ENCODE results near the gene C4orf54. TPM values are rescaled to one million over a fixed set of nuclear protein-coding genes. Genes with fewer than 3 reads are reported as not detected.

The C4orf54 gene
- total and polyA plus RNA-seq, 2 experiments from 2014 or later: not detected

- no peak overlapping the region for H2AFZ ChIP-seq
- H3K9me3 ChIP-seq (ENCODE audit: low read depth): no peaks in the 10 kb centered on the region
- TF ChIP-seq EZH2 (IDR thresholded peaks at IDR 0.05; ENCODE audit: insufficient read depth, poor library complexity, severe bottlenecking) (no peak), EZH2phosphoT487 (IDR thresholded peaks at IDR 0.05; ENCODE audit: insufficient read depth, low read depth) (no peak)
- H3K27ac ChIP-seq: no peak overlapping the region
- no peaks in the 10 kb centered on the region for H3K79me2 ChIP-seq (ENCODE audit: insufficient read depth)
- H3K27me3 ChIP-seq (replicated peaks; ENCODE audit: insufficient read depth): no peaks in the 10 kb centered on the region
- WGBS, 2 experiments (ENCODE audit: low coverage in 1 of 2, low lambda C conversion rate in 2 of 2, missing lambda C conversion rate in 2 of 2): 20 to 24% methylated on average over 1 of the region's 1 CpG
- no peaks in the 10 kb centered on the region for H4K20me1 ChIP-seq (ENCODE audit: insufficient read depth)
- H3K9me2 ChIP-seq (ENCODE audit: insufficient read depth): no peaks in the 10 kb centered on the region
- H3K4me2 ChIP-seq (ENCODE audit: unreplicated experiment): no peak overlapping the region
- no peaks in the 10 kb centered on the region for H3K36me3 ChIP-seq (ENCODE audit: low read depth)
- no peak for DNase-seq
- H3K9ac ChIP-seq: no peak overlapping the region
- no peaks in the 10 kb centered on the region for H3K4me1 ChIP-seq (ENCODE audit: insufficient read depth)
- no peak overlapping the region for H3K4me3 ChIP-seq
- H3F3A ChIP-seq (ENCODE audit: insufficient read depth): no peaks in the 10 kb centered on the region
- in situ Hi-C loops (cut with MboI): no loop called here
Observed at GRCh38 chr4:99668472-99668871, 10.8 kb upstream of the C4orf54 start.

- WGBS, 2 experiments (ENCODE audit: low coverage in 1 of 2, low lambda C conversion rate in 2 of 2, missing lambda C conversion rate in 2 of 2): 22 to 44% methylated on average over 1 of the region's 1 CpG
- Histone ChIP-seq H3K36me3 (ENCODE audit: low read depth) (no peaks in the 10 kb centered on the region), H4K20me1 (ENCODE audit: insufficient read depth) (no peaks in the 10 kb centered on the region), H3F3A (ENCODE audit: insufficient read depth) (no peaks in the 10 kb centered on the region), H3K4me2 (ENCODE audit: unreplicated experiment) (no peak overlapping the region), H3K9me3 (ENCODE audit: low read depth) (no peaks in the 10 kb centered on the region), H3K4me1 (ENCODE audit: insufficient read depth) (no peaks in the 10 kb centered on the region), H3K79me2 (ENCODE audit: insufficient read depth) (no peaks in the 10 kb centered on the region), H3K27ac (no peak overlapping the region), H2AFZ (no peak overlapping the region), H3K9me2 (ENCODE audit: insufficient read depth) (no peaks in the 10 kb centered on the region), H3K9ac (no peak overlapping the region), H3K4me3 (no peak overlapping the region), H3K27me3 (replicated peaks; ENCODE audit: insufficient read depth) (no peaks in the 10 kb centered on the region)
- no peak for DNase-seq
- in situ Hi-C loops (cut with MboI): no loop called here
- no peak for TF ChIP-seq EZH2 (IDR thresholded peaks at IDR 0.05; ENCODE audit: insufficient read depth, poor library complexity, severe bottlenecking)
- no peak for TF ChIP-seq EZH2phosphoT487 (IDR thresholded peaks at IDR 0.05; ENCODE audit: insufficient read depth, low read depth)
Observed at GRCh38 chr4:99665983-99666382, 8.4 kb upstream of the C4orf54 start.

DNA sequence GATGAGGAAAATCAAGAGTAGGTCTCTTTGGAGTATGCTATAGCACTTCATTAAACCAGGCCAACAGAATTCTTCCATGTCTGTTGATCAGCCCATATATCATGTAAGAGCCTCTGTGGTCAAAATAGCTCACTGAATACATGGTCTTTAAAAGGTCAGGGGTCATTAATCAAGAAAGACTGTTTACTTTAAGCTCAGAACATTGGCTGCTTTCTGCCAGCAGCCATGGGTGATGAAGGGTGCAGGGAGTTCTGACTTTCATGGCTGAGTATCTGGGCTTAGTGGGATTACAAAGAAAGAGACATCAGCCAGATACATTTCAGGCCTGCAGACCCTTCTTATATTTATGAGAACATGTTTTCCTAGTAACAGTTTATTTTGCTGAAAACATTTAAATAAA, 7.1 kb upstream of the C4orf54 start:
- no peak for TF ChIP-seq EZH2 (IDR thresholded peaks at IDR 0.05; ENCODE audit: insufficient read depth, poor library complexity, severe bottlenecking)
- TF ChIP-seq EZH2phosphoT487 (IDR thresholded peaks at IDR 0.05; ENCODE audit: insufficient read depth, low read depth): no peak
- DNase-seq: no peak
- no peaks in the 10 kb centered on the region for H3K27me3 ChIP-seq (replicated peaks; ENCODE audit: insufficient read depth)
- no peak overlapping the region for H2AFZ ChIP-seq
- no peaks in the 10 kb centered on the region for H3K9me3 ChIP-seq (ENCODE audit: low read depth)
- H3K4me2 ChIP-seq (ENCODE audit: unreplicated experiment): no peak overlapping the region
- no peaks in the 10 kb centered on the region for H3K4me1 ChIP-seq (ENCODE audit: insufficient read depth)
- no peaks in the 10 kb centered on the region for H4K20me1 ChIP-seq (ENCODE audit: insufficient read depth)
- no peaks in the 10 kb centered on the region for H3K36me3 ChIP-seq (ENCODE audit: low read depth)
- no peak overlapping the region for H3K9ac ChIP-seq
- no peaks in the 10 kb centered on the region for H3F3A ChIP-seq (ENCODE audit: insufficient read depth)
- no peaks in the 10 kb centered on the region for H3K79me2 ChIP-seq (ENCODE audit: insufficient read depth)
- in situ Hi-C loops (cut with MboI): no loop called here
- no peak overlapping the region for H3K4me3 ChIP-seq
- no peak overlapping the region for H3K27ac ChIP-seq
- no peaks in the 10 kb centered on the region for H3K9me2 ChIP-seq (ENCODE audit: insufficient read depth)

DNA sequence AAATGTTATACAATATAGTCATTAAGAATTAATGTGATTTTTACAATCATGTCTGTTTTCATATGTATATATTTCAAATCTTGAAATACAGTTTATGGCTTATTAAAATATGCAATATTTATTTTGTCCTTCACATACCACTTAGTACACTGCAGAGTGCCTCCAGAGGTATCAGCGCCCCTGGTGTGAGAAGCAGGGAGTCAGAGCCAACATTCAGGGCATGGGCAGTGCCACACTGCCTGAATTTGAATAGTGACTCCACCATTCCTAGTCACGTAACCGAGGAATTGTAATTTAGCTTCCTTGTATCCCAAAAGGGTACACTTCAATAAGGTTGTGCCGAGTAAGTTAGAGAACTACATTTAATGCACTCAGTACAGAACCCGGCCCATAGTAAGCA, 4.3 kb upstream of the C4orf54 start:
- no peaks in the 10 kb centered on the region for H3K9me3 ChIP-seq (ENCODE audit: low read depth)
- no peak overlapping the region for H3K4me3 ChIP-seq
- WGBS, 2 experiments (ENCODE audit: low coverage in 1 of 2, low lambda C conversion rate in 2 of 2, missing lambda C conversion rate in 2 of 2): 54% methylated on average over 5 of the region's 5 CpGs
- H4K20me1 ChIP-seq (ENCODE audit: insufficient read depth): no peaks in the 10 kb centered on the region
- TF ChIP-seq EZH2 (IDR thresholded peaks at IDR 0.05; ENCODE audit: insufficient read depth, poor library complexity, severe bottlenecking) (no peak), EZH2phosphoT487 (IDR thresholded peaks at IDR 0.05; ENCODE audit: insufficient read depth, low read depth) (no peak)
- H3K9me2 ChIP-seq (ENCODE audit: insufficient read depth): no peaks in the 10 kb centered on the region
- in situ Hi-C loops (cut with MboI): no loop called here
- no peaks in the 10 kb centered on the region for H3K36me3 ChIP-seq (ENCODE audit: low read depth)
- no peak overlapping the region for H2AFZ ChIP-seq
- H3K27me3 ChIP-seq (replicated peaks; ENCODE audit: insufficient read depth): no peaks in the 10 kb centered on the region
- H3F3A ChIP-seq (ENCODE audit: insufficient read depth): no peaks in the 10 kb centered on the region
- H3K4me1 ChIP-seq (ENCODE audit: insufficient read depth): no peaks in the 10 kb centered on the region
- H3K27ac ChIP-seq: no peak overlapping the region
- DNase-seq: no peak
- no peak overlapping the region for H3K9ac ChIP-seq
- H3K4me2 ChIP-seq (ENCODE audit: unreplicated experiment): no peak overlapping the region
- H3K79me2 ChIP-seq (ENCODE audit: insufficient read depth): no peaks in the 10 kb centered on the region

- Histone ChIP-seq H3K4me1 (ENCODE audit: insufficient read depth) (no peaks in the 10 kb centered on the region), H3K4me3 (no peak overlapping the region), H3K27ac (no peak overlapping the region), H3F3A (ENCODE audit: insufficient read depth) (no peaks in the 10 kb centered on the region), H3K36me3 (ENCODE audit: low read depth) (no peaks in the 10 kb centered on the region), H3K4me2 (ENCODE audit: unreplicated experiment) (no peak overlapping the region), H3K79me2 (ENCODE audit: insufficient read depth) (no peaks in the 10 kb centered on the region), H4K20me1 (ENCODE audit: insufficient read depth) (no peaks in the 10 kb centered on the region), H2AFZ (no peak overlapping the region), H3K9ac (no peak overlapping the region), H3K9me3 (ENCODE audit: low read depth) (no peaks in the 10 kb centered on the region), H3K27me3 (replicated peaks; ENCODE audit: insufficient read depth) (no peaks in the 10 kb centered on the region), H3K9me2 (ENCODE audit: insufficient read depth) (no peaks in the 10 kb centered on the region)
- DNase-seq: no peak
- TF ChIP-seq EZH2 (IDR thresholded peaks at IDR 0.05; ENCODE audit: insufficient read depth, poor library complexity, severe bottlenecking) (no peak), EZH2phosphoT487 (IDR thresholded peaks at IDR 0.05; ENCODE audit: insufficient read depth, low read depth) (no peak)
- WGBS, 2 experiments (ENCODE audit: low coverage in 1 of 2, low lambda C conversion rate in 2 of 2, missing lambda C conversion rate in 2 of 2): 49 to 51% methylated on average over 4 of the region's 4 CpGs
- in situ Hi-C loops (cut with MboI): no loop called here
Observed at GRCh38 chr4:99658666-99659065, 1.0 kb upstream of the C4orf54 start.

Measured in GM23248 (cell line).